Measurements from ENCODE around the gene CYSTM1. TPM values are rescaled to one million over a fixed set of nuclear protein-coding genes. Genes with fewer than 3 reads are reported as not detected.

The CYSTM1 gene
- total and polyA plus RNA-seq, 4 donors: 8.1 to 45.7 (median 23.4) TPM

DNA sequence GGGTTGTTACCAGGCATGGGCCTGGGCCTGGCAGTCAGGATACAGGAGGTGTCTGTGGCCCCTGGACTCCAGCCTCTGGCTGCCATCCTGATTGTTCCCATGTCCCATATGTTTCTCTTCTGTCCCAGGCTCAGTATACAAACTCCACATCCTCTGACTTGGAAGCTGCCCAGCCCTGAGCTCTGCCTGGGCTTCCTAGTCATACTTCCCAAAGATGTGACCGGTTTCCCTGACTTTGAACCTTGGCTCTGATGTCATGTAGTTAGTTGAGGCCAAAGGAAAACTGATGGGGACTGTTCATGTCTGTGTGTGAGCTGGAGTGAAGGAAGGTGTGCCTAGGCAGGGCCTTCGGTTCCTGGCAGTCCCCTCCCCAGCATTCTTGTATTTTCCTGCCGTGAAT lies 50.4 kb downstream of the CYSTM1 start:
- Histone ChIP-seq H3K4me3 (ENCODE audit: low read depth in 1 of 3, low read length in 3 of 3) (no peak overlapping the region), H3K36me3 (ENCODE audit: control insufficient read depth in 4 of 4, insufficient read depth in 3 of 4, low read depth in 1 of 4, low read length in 3 of 4) (no peaks in the 10 kb centered on the region), H3K9me3 (ENCODE audit: control insufficient read depth in 4 of 4, low read length in 3 of 4) (no peaks in the 10 kb centered on the region), H3K4me1 (ENCODE audit: control insufficient read depth in 4 of 4, insufficient read depth in 4 of 4, low read length in 3 of 4) (peaks cover 0 to 26% (median 11%) of the 10 kb centered on the region in 4 donors), H3K9ac (ENCODE audit: low read depth in 1 of 2, low read length in 2 of 2) (no peak overlapping the region), H3K27ac (ENCODE audit: low read depth in 1 of 2, low read length in 2 of 2) (no peak overlapping the region), H3K27me3 (ENCODE audit: control insufficient read depth in 4 of 4, insufficient read depth in 4 of 4, low read length in 3 of 4) (no peaks in the 10 kb centered on the region)
- WGBS: 71% methylated on average over 3 of the region's 3 CpGs
- DNase-seq (ENCODE audit: low spot score): no peak
- TF ChIP-seq RAD21 (IDR thresholded peaks at IDR 0.05) (no peak), HNF4A (conservative IDR thresholded peaks at IDR 0.05) (peak; percentile 38 to 43)

GRCh38 chr5:140227046-140227445 lies 52.1 kb downstream of the CYSTM1 start:
- peaks cover 0 to 9% (median 6%) of the 10 kb centered on the region in 4 donors for H3K4me1 ChIP-seq (ENCODE audit: control insufficient read depth in 4 of 4, insufficient read depth in 4 of 4, low read length in 3 of 4)
- no peak overlapping the region for H3K9ac ChIP-seq (ENCODE audit: low read depth in 1 of 2, low read length in 2 of 2)
- no peaks in the 10 kb centered on the region for H3K36me3 ChIP-seq (ENCODE audit: control insufficient read depth in 4 of 4, insufficient read depth in 3 of 4, low read depth in 1 of 4, low read length in 3 of 4)
- no peak overlapping the region for H3K4me3 ChIP-seq (ENCODE audit: low read depth in 1 of 3, low read length in 3 of 3)
- no peak overlapping the region for H3K27ac ChIP-seq (ENCODE audit: low read depth in 1 of 2, low read length in 2 of 2)
- no peaks in the 10 kb centered on the region for H3K27me3 ChIP-seq (ENCODE audit: control insufficient read depth in 4 of 4, insufficient read depth in 4 of 4, low read length in 3 of 4)
- no peak for DNase-seq (ENCODE audit: low spot score)
- no peak for TF ChIP-seq NR2F2 (IDR thresholded peaks at IDR 0.05)
- TF ChIP-seq GABPA (IDR thresholded peaks at IDR 0.05 in 1 of 2, conservative IDR thresholded peaks at IDR 0.05 in 1 of 2): no peak
- H3K9me3 ChIP-seq (ENCODE audit: control insufficient read depth in 4 of 4, low read length in 3 of 4): no peaks in the 10 kb centered on the region
- WGBS: 94% methylated on average over 2 of the region's 2 CpGs

- 82% methylated on average over 7 of the region's 7 CpGs for WGBS
- Histone ChIP-seq H3K36me3 (ENCODE audit: control insufficient read depth in 4 of 4, insufficient read depth in 3 of 4, low read depth in 1 of 4, low read length in 3 of 4) (no peaks in the 10 kb centered on the region), H3K9ac (ENCODE audit: low read depth in 1 of 2, low read length in 2 of 2) (no peak overlapping the region), H3K4me3 (ENCODE audit: low read depth in 1 of 3, low read length in 3 of 3) (no peak overlapping the region), H3K27ac (ENCODE audit: low read depth in 1 of 2, low read length in 2 of 2) (no peak overlapping the region), H3K4me1 (ENCODE audit: control insufficient read depth in 4 of 4, insufficient read depth in 4 of 4, low read length in 3 of 4) (peaks cover 0 to 2% (median under 1%) of the 10 kb centered on the region in 4 donors), H3K27me3 (ENCODE audit: control insufficient read depth in 4 of 4, insufficient read depth in 4 of 4, low read length in 3 of 4) (no peaks in the 10 kb centered on the region), H3K9me3 (ENCODE audit: control insufficient read depth in 4 of 4, low read length in 3 of 4) (no peaks in the 10 kb centered on the region)
- no peak for DNase-seq (ENCODE audit: low spot score)
- no peak for TF ChIP-seq NR2F2 (IDR thresholded peaks at IDR 0.05)
- no peak for TF ChIP-seq HNF4A (conservative IDR thresholded peaks at IDR 0.05)
- TF ChIP-seq, protein P1, sequence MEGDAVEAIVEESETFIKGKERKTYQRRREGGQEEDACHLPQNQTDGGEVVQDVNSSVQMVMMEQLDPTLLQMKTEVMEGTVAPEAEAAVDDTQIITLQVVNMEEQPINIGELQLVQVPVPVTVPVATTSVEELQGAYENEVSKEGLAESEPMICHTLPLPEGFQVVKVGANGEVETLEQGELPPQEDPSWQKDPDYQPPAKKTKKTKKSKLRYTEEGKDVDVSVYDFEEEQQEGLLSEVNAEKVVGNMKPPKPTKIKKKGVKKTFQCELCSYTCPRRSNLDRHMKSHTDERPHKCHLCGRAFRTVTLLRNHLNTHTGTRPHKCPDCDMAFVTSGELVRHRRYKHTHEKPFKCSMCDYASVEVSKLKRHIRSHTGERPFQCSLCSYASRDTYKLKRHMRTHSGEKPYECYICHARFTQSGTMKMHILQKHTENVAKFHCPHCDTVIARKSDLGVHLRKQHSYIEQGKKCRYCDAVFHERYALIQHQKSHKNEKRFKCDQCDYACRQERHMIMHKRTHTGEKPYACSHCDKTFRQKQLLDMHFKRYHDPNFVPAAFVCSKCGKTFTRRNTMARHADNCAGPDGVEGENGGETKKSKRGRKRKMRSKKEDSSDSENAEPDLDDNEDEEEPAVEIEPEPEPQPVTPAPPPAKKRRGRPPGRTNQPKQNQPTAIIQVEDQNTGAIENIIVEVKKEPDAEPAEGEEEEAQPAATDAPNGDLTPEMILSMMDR (IDR thresholded peaks at IDR 0.05; ENCODE audit: low read depth, low read length, missing input control): no peak
- TF ChIP-seq MAX (IDR thresholded peaks at IDR 0.05): no peak
- TF ChIP-seq GABPA (IDR thresholded peaks at IDR 0.05 in 1 of 2, conservative IDR thresholded peaks at IDR 0.05 in 1 of 2): no peak
- no peak for TF ChIP-seq FOXA2 (IDR thresholded peaks at IDR 0.05)
- TF ChIP-seq ZBTB33 (IDR thresholded peaks at IDR 0.05): no peak
- no peak for TF ChIP-seq JUND (IDR thresholded peaks at IDR 0.05)
- no peak for TF ChIP-seq FOXA1 (IDR thresholded peaks at IDR 0.05)
Observed at GRCh38 chr5:140228364-140228837, 53.4 kb downstream of the CYSTM1 start.
